ENCODE measurements around the gene SAMD13.

Gene SAMD13

DNA sequence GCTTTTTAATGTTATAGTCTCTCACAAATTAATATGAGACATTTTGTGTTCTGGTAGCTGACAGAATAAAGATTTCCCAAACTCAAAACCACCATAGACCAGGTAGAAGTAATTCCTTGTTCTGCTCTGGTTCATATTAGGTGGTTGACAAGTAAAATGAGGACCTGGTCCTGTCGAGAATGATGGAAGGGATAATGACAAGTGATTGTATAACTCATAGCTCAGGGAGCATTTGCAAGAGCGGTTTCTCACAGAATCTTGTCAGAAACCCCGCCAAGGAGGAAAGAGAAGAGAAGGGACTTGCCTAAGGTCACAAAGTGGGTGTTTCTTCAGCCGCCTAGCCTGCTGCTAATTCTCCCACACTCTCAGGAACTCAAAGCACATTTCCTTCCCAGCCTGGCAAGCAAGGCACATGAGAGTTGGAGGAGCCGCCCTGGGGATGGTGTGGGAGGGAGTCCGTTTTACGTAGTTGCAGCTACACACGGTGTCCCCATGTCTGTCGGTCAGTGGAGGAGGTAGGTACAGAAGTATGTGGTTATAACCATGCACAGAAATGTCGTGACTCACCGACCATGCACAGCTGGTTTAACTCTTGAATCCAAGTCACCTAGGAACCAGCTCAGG, 46.5 kb downstream of the SAMD13 start:
- DNase-seq: no peak

DNA sequence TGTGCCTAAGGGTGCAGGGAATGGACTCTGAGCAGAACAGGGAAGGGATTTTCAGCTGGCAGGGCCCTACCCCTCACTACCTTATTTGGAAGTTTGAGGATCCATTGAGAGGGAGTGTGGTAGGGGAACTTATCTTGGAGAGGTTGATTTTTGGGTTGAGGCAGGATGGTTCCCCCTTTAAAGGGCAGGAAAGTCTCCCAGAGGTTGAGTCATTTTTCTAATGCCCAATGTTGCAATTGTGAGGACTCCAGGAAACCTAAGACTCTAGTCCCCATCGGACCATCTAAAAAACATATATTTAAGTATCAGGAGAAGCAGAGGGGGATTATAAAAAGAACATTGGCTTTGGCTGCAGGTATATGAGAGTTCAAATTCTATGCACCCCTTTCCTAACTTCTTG, 47.3 kb downstream of the SAMD13 start:
- no peak for DNase-seq

DNA sequence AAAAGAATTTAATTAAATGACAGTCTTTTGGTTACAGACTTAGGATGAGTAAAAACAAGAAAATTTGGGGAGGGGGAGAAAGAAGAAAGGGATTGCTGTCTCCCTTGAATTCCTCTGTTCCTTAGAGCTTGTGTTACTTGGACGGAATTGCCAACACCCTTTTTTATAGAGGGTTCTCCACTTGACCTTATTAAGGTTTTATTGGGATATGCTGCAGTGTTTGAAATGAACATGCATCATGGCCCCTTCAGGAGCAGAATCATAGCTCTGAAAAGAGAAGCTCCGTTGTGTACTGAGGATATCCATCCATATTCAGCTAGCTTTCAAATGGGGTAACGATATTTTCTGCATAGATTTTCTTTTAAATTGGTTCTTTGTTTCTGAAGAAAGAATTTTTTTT, 48.6 kb downstream of the SAMD13 start:
- DNase-seq: no peak

DNA sequence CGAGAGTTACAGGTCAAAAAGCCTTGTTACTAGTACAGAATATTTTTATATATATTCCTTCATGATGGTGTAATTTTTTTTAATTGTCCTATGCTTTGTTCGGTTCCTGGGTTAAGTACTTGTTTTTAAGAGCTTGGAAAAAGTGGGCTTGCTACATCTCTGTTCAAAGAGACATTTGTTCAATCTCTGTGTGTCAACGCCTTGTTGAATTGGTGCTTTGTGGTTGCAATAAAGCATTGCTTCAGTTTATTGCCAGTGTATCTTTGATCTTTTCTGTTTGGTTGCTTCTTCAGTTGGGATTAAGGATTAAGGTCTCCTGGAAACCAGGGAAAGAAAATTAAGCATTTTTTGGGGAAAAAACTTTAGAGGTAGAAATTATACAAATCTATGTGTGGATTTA, 49.0 kb downstream of the SAMD13 start:
- DNase-seq: no peak

DNA sequence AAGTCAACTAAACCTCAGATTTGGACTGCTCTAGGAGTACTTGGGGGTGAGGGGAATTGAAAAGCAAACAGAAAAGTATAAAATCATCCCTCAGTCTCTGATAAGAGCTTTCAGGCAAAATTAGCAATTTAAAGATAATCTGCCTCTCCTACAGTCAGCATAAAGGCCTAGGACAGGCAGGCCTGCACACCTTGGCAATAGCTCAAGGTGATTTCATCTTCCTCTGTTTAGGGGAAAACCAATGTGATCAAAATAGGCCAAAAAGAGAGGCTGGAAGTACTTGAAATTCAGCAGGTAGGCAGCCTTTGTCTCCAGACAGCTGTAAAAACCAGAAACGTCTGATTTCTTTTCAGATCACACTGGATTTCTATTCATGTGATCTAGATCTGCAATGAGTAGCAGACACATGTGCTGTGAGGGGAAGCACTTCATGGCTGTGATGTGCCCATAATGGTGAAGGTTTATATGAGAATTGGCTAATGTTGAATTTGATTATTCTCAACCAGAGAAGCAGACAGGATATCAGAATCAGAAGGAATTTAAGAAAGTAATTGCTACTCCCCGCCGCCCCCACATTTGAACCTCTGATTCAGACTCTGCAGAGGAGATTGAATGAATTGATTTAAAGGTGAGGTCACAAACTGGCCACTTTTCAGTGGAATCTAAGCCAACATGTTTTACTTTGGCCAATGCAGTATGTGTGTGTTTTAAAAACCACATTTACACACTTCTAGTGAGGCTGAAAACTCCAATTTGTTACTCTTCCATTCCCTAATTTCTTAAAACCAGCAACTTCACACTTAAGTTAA, 51.0 kb downstream of the SAMD13 start:
- DNase-seq: no peak

DNA sequence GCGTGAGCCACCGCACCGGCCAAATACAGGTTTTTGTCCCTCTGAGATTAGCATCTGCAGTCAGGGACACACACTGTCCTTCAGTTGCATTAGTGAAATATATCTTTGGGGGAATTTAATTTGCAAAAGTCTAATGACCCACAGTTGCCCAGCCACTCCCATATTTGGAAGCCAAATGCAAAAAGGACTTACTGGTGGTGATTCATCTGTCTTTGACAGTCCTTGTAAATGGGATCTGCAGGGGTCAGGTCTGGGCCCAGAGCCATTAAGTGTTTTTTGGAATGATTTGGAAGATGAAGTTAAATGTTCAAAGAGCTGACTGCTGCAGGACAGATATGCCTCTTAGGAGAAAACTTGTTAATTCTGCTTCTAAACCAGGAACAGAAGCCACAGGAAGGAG, 52.2 kb downstream of the SAMD13 start:
- no peak for DNase-seq

DNA sequence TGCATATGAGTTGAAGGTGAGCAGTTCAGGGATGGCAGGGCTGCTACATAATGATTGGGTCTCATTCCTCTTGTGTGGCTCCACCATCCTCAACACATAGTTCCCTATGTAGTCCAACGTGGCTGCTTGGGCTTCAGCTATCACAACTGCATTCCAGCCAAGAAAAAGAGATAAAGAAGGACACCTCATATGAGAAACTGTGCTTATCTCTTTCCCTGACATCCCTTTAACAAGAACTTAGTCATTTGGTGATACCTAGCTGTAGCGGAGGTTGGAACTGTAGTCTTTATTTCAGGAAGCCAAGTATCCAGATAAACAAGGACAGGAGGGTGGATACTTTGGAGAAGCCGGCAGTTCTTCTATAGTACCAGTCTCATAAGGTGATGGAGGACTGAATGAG, 54.0 kb downstream of the SAMD13 start:
- no peak for DNase-seq

DNA sequence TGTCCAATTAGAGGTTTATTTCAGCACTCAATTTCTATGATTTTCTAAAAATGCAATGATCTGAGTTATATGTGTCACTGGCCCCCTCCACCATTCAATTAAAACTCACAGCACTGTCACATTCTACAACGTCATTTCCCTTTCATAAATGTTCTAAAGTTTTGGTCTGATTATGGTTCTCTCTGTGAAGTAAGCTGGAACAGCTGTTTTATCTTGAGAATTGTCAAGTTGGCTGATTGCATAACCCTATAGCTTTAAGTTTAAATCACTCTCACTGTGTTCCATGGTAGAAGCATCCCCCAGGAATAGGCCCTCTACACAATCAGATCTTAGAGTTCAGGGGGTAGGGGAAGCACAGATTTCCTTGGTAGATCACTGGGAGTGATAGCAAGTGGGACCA, 55.4 kb downstream of the SAMD13 start:
- no peak for DNase-seq

DNA sequence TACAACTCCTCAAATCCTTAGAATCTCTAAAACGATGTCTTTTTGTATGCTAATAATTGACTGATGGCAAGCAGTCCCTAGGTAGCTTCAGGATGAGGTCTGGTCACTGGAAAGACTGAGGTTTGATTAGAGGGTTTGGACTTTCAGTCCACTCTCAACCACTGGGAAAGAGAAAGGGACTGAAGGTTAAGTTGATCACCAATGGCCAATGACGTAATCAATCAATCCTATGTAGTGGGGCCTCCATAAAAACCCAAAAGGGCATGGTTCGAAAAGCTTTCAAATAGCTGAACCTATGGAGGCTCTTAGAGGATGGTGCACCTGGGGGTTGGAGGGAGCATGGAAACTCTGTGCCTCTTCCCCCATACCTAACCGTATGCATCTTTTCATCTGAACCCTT, 57.2 kb downstream of the SAMD13 start:
- DNase-seq: no peak

DNA sequence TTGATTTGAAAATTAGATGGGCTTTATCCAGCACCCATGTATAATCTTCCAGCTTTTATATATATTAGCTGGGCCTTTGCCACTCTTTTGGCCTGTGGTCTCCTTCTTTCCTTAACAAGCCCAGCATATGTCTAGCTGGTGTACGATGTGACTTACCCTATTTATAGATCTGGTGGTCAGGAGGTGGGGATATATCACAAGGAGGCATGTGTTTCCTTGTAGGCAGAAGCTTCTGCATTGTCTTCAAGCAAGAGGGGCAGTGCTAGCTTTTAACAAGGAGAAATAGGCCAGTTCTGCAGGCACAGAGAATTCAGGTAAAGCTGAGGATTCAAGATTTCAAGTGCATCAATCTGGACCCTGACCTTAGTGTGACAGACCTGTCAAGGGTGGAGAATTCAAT, 58.8 kb downstream of the SAMD13 start:
- no peak for DNase-seq

DNA sequence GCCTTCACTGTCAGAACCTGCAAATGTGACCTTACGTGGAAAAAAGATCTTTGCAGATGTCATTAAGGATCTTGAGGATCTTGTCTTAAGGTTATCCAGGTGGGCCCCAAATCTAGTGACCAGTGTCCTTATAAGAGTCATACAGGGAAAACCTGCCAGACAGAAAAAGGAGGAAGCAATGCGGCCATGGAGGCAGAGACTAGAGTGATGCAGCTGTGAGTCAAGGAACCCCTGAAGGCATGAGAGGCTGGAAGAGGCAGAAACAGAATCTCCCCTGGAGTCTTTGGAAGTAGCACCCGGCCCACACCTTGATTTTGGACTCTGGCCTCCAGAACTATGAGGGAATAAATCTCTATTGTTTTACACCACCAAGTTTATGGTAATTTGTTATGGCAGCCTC, 60.3 kb downstream of the SAMD13 start:
- no peak for DNase-seq

DNA sequence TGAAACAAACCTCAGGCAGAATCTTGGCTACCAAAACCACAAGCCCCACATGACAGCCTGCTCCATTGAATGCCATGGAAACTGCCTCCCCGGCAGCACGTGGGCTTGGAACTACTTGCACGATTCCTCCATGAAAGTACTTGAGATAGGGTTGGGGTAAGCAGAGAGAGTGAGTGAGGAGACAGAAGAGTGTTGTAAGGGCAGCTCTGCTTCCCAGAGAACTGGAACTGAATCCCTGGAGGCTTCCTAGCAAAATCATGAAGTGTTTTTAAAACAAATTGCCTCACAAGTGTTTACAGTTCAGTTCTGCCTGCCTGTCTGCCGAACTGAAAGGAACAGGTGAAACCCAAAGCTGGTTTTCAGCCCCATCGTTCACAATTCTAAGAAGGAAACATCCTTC, 61.5 kb downstream of the SAMD13 start:
- DNase-seq: no peak

DNA sequence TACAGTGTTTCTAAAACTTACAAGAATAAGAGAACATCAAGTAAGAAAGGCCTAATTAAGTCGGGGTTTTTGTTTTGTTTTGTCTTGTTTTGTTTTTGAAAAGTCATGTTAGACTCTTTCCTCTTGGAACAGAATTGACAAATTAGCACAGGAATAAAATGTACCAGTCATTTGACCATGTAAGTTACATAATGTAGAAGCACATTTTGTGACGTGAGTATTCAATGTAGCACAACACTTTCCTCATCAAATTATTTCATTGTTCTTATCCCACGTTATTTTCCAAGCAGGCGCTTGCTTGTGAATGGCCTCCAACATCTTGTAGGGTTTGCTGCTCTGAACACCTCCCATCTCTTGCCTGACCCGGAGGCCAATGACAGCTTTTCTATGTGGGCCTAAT, 62.1 kb downstream of the SAMD13 start:
- no peak for DNase-seq

DNA sequence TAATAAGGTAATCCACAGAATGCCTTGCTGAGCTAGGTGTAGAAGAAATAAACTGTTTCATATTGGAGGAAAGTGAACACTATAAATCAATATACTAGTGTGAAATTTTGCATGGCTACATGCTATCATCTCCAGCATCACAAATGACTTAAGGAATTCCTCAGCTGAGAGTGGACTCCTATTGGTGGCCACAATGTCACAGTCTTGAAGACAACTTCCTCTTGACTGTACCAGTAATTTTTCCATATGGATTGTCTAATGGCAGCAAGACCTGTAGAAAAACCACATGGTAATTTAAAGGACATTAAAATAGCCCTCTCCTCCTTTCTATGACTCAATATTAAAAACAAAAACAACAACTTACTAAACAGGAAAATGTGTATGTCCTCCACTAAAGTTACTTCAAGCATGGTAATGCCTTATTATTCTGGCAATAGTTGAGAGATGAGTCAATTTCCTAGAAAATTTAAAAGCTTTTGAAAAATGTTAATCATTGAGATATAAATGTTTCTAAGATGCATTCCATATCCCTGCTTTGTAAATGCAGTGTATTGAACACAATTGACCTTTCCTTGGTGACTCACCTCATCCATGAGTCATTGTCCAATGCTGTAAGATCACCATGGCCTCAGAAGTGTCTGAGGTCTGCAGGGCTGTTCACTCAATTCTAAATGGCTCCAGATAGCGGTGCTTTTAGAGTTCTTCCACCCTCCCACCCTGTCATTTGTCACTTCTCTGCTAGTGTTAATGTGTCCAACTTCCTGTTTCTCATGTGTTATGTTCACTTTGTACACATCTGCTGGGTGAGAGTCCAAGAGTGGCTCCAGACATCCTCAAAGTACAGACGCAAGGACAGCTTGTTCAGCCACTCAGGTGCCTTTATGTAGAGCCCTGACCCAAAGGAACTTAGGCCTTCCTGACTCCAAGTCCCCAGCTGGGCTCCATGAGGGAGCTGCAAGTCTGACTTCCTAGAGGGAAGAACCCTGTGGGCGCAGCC, 64.0 kb downstream of the SAMD13 start:
- peak; percentile 6 for DNase-seq

DNA sequence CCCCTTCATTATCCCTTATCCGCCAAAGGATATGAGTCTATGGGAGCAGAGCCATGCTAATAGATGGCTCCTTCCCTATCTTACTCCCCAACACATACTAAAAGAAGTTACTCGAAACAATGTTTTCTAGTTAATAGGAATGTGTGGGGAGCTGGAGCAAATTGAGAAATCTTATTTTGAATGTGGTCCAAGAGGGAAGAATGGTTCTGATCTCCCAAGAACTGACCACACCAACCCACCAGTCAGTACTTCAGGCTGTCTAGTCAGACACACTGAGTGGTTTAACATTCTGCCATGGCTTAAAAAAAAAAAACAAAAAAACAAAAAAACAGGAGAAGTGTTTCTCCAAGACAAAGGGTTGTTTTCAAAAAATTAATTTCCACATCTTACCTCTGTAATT, 65.3 kb downstream of the SAMD13 start:
- DNase-seq: no peak

DNA sequence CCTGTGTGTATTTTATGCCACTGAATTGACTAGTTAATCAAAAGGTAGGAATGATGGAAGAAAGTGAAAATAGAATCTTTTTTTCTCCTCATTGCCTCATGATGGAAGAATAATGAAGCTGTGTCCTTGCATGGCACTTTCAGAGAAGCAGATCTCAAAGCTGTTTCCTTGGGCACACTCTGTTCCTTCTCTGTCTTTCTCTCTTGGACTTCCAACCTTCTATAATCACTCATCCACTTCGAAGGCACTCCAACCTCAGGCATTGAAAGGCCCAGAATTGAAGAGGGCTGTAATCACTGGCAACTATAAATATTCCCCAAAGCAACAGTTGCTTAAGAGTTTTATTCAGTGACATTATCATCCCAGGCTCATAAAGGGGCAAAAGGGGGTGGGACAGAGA, 65.7 kb downstream of the SAMD13 start:
- no peak for DNase-seq

DNA sequence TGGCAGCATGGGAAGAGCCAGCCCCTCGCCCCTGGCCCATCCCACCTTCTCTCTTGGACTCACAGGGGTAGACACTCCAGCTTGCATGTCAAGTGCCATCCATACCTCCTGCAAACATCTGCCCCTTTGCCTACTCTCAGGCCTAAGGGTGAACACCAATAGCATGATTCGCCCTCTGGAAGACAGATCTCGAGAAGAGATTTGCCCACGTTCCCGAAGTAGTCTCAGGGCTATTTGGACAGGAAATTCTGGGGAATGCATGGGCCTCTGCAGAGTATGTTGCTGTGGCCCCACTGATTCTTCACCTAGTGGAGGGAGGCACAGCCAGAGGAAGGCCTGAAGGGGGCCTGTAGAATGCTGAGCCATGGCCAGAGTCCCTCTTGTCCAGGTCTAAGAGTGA, 66.9 kb downstream of the SAMD13 start:
- DNase-seq: no peak

DNA sequence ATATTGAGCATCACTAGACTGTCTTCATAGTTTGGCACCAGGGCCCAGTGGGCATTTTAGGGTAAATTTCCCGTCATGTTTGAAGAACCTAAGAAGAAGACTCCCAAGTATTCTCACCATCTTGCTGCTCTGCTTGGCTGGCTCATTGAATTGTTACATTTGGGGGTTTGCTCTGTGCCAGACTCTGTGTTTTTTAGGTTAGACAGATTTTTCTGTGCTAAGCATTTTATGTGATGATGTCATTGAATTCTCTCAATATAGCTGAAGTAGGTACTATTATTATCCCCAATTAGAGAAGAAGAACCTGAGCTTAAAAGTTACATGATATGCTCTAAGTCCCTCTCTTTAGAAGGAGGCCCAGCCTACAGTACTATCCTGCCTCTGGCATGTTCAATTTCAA, 68.8 kb downstream of the SAMD13 start:
- no peak for DNase-seq

DNA sequence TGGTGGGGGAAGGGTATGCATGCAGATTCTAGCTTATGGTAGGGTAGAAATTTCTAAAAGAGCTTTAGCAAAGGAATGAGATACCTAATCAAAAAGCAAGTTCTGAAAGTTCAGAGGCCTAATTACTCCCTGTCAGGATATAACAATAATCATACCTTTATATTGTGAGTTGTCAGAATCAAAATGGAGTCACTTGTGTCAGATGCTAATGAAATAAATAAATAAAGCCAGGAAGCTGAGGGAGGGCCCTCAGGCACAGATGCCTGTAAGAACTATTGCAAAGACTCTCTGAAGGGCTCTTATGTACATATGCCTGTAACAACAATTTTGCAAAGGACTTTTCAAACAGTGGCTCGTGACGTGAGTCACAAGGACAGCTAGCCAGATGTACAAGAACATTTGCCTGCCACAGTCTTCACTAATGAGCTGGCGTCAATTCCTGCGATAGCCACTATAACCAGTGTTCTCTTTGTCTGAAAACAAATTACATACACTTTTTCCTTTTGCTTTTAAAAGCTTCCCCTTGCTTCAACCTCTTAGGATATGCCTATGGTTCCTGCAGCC, 69.4 kb downstream of the SAMD13 start:
- no peak for DNase-seq

DNA sequence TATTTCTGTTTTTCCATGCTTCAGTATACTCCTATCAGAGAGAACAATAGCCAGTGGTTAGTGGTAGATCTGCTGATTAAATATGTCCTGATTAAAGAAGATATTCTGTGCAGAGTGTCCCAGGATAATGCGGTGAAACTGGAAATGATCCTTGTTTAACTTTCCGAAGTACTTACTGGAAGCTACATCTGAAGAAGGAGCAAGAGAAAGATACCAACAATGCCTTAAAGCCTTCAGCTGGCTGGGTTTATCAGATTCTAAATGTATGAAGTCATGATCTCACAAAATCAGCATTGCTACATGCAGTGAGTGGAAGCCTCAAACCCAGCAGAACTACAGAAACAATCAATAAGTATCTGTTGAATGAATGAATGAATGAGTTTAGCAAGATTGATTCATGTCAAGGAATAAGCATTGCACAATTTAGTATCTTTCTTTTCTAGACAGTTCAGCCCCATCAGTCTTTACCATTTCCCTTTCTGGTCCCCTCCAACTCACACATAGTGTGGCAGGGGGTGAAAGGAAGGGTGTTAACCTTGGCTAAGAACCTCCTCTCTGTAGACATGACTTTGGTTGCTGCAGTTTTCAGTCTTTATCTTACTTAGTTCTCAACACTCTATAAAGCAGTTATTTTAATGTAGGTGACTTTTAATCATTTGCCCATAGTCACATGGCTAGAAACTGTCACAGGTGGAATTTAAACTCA, 72.1 kb downstream of the SAMD13 start:
- DNase-seq: no peak

DNA sequence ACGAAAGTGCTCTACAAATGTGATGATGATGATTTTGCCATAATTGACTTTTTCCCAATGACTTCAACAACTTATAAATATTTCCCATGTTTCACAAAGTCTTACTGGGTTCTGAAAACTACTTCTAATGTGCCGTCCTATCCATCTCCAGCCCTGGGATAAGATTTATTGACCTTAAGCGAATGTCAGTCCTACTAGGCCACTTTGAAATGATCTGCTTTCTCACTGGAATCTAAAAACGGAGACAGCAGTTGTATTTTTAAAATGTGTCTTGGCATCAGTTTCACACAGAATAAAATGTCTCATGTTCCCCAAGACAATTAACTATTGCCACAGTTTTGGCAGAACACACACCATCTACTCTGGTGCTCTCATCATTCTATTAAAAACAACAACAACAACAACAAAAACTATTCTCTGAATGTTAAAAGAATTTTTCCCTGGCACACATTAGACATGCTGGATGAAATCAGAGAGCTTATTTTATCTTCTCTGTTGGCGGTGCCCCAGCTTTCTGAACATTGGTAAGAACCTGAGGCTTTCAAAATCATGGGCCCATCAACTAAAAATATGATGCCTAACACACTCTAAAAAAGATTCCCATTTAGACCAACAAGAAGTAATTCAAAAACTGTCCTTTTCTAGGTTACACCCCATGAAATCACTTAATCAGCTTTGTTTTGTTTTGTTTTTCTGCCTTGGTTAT, 73.6 kb downstream of the SAMD13 start:
- DNase-seq: no peak
